HEK293T (cell line): Measurements from ENCODE around the gene TBL2.

ENCODE experiments used
- ARNT ChIP-seq: fragments of 450-650 bp; IDR thresholded peaks from 2 replicates; pipeline ENCODE4 v1.6.1; 2017; ENCODE audit warnings: mild to moderate bottlenecking
- BHLHE40 ChIP-seq: fragments of 450-650 bp; IDR thresholded peaks from 2 replicates; pipeline ENCODE4 v1.6.1; 2016; ENCODE audit warnings: mild to moderate bottlenecking, moderate library complexity, borderline replicate concordance
- CTBP1 ChIP-seq: fragments of 450-650 bp; IDR thresholded peaks from 2 replicates; pipeline ENCODE4 v1.6.1; 2016; ENCODE audit warnings: borderline replicate concordance
- ELF4 ChIP-seq: fragments of 450-650 bp; IDR thresholded peaks from 2 replicates; pipeline ENCODE4 v1.6.1; 2017; ENCODE audit warnings: antibody characterized with exemption
- FOXK2 ChIP-seq: fragments of 450-650 bp; IDR thresholded peaks from 2 replicates; pipeline ENCODE4 v1.6.1; 2016; ENCODE audit warnings: mild to moderate bottlenecking
- FOXM1 ChIP-seq: fragments of 450-650 bp; IDR thresholded peaks from 2 replicates; pipeline ENCODE4 v1.6.1; 2017; ENCODE audit warnings: mild to moderate bottlenecking, borderline replicate concordance
- HDGF ChIP-seq: fragments of 450-650 bp; IDR thresholded peaks from 2 replicates; pipeline ENCODE4 v1.6.1; 2017; ENCODE audit warnings: antibody characterized with exemption, borderline replicate concordance
- L3MBTL2 ChIP-seq: fragments of 450-650 bp; conservative IDR thresholded peaks from 2 replicates; pipeline ENCODE4 v1.6.1; 2016; ENCODE audit warnings: mild to moderate bottlenecking
- NFRKB ChIP-seq: fragments of 450-650 bp; IDR thresholded peaks from 2 replicates; pipeline ENCODE4 v1.6.1; 2016; ENCODE audit warnings: mild to moderate bottlenecking, moderate library complexity
- PKNOX1 ChIP-seq: fragments of 450-650 bp; IDR thresholded peaks from 2 replicates; pipeline ENCODE4 v1.6.1; 2016
- SP1 ChIP-seq: fragments of 450-650 bp; IDR thresholded peaks from 2 replicates; pipeline ENCODE4 v1.6.1; 2017
- SUZ12 ChIP-seq: fragments of 450-650 bp; IDR thresholded peaks from 2 replicates; pipeline ENCODE4 v1.6.1; 2016; ENCODE audit warnings: mild to moderate bottlenecking
- TARDBP ChIP-seq: fragments of 450-650 bp; IDR thresholded peaks from 2 replicates; pipeline ENCODE4 v1.6.1; 2016
- ZNF384 ChIP-seq: fragments of 450-650 bp; IDR thresholded peaks from 2 replicates; pipeline ENCODE4 v1.6.1; 2016

- TF ChIP-seq SP1, result no peak
- no peak for TF ChIP-seq BHLHE40
- TF ChIP-seq ARNT, result no peak
- TF ChIP-seq ELF4, result no peak
- TF ChIP-seq PKNOX1, result no peak
- no peak for TF ChIP-seq TARDBP
- no peak for TF ChIP-seq FOXK2
- no peak for TF ChIP-seq FOXM1
- no peak for TF ChIP-seq ZNF384
- TF ChIP-seq SUZ12, result no peak
- TF ChIP-seq HDGF, result no peak
- no peak for TF ChIP-seq CTBP1
- no peak for TF ChIP-seq NFRKB
- no peak for TF ChIP-seq L3MBTL2
Observed at GRCh38 chr7:73572767-73573186, 5.6 kb downstream of the TBL2 start.
